HG03521 (cell line): ENCODE results near the gene CEACAM6.
"Not testable (repeated sequence)": the region's sequence is repeated elsewhere in the genome, so short reads cannot be mapped to it uniquely, and the experiment has no call there.

Experiments used
- ATAC-seq: cut with Tn5 transposase; IDR thresholded peaks from one replicate; pipeline ENCODE4 v1.9.1; 2021; ENCODE audit warnings: mild to moderate bottlenecking, moderate library complexity; ENCODE audit not compliant: unreplicated experiment

Gene CEACAM6

DNA sequence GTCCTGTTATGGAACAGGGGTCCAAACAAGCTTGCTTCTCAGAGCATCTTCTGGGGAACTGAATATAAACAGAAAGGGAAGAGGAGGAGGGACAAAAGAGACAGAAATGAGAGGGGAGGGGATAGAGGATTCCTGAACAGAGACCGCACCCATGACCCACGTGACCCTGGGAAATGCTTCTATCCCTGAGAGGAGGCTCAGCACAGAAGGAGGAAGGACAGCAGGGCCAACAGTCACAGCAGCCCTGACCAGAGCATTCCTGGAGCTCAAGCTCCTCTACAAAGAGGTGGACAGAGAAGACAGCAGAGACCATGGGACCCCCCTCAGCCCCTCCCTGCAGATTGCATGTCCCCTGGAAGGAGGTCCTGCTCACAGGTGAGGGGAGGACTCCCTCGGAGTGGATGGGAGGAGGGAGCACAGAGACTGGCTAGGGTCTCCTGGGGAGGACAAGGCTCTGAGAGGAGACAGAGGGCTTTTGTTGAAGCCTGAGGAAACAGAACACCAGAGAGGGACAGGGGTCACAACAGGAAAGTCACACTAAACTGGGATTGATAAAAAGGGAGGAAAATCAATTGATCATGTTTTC, at the start of gene CEACAM6:
TSS of gene CEACAM6 (plus strand) at position 203 of the 586 bp plus-strand sequence. CDS start at position 312, 109 bp downstream.
- no peak for ATAC-seq

DNA sequence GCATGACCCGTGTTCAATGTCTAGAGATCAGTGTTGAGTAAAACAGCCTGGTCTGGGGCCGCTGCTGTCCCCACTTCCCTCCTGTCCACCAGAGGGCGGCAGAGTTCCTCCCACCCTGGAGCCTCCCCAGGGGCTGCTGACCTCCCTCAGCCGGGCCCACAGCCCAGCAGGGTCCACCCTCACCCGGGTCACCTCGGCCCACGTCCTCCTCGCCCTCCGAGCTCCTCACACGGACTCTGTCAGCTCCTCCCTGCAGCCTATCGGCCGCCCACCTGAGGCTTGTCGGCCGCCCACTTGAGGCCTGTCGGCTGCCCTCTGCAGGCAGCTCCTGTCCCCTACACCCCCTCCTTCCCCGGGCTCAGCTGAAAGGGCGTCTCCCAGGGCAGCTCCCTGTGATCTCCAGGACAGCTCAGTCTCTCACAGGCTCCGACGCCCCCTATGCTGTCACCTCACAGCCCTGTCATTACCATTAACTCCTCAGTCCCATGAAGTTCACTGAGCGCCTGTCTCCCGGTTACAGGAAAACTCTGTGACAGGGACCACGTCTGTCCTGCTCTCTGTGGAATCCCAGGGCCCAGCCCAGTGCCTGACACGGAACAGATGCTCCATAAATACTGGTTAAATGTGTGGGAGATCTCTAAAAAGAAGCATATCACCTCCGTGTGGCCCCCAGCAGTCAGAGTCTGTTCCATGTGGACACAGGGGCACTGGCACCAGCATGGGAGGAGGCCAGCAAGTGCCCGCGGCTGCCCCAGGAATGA, 48.4 kb upstream of the CEACAM6 start:
- ATAC-seq = no peak

DNA sequence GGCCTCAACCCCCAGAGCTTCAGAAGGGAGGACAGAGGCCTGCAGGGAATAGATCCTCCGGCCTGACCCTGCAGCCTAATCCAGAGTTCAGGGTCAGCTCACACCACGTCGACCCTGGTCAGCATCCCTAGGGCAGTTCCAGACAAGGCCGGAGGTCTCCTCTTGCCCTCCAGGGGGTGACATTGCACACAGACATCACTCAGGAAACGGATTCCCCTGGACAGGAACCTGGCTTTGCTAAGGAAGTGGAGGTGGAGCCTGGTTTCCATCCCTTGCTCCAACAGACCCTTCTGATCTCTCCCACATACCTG, 47.9 kb upstream of the CEACAM6 start:
- no peak for ATAC-seq

DNA sequence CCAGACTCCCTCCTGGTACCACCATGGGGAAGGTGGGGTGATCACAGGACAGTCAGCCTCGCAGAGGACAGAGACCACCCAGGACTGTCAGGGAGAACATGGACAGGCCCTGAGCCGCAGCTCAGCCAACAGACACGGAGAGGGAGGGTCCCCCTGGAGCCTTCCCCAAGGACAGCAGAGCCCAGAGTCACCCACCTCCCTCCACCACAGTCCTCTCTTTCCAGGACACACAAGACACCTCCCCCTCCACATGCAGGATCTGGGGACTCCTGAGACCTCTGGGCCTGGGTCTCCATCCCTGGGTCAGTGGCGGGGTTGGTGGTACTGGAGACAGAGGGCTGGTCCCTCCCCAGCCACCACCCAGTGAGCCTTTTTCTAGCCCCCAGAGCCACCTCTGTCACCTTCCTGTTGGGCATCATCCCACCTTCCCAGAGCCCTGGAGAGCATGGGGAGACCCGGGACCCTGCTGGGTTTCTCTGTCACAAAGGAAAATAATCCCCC, 47.4 kb upstream of the CEACAM6 start:
- ATAC-seq = no peak

DNA sequence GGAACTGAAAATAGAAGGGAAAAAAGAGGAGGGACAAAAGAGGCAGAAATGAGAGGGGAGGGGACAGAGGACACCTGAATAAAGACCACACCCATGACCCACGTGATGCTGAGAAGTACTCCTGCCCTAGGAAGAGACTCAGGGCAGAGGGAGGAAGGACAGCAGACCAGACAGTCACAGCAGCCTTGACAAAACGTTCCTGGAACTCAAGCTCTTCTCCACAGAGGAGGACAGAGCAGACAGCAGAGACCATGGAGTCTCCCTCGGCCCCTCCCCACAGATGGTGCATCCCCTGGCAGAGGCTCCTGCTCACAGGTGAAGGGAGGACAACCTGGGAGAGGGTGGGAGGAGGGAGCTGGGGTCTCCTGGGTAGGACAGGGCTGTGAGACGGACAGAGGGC, 46.8 kb upstream of the CEACAM6 start, which contains the start of gene CEACAM5:
TSS of gene CEACAM5 (plus strand) at position 146 of the 400 bp plus-strand sequence. CDS start at position 252, 106 bp downstream.
- ATAC-seq = no peak

DNA sequence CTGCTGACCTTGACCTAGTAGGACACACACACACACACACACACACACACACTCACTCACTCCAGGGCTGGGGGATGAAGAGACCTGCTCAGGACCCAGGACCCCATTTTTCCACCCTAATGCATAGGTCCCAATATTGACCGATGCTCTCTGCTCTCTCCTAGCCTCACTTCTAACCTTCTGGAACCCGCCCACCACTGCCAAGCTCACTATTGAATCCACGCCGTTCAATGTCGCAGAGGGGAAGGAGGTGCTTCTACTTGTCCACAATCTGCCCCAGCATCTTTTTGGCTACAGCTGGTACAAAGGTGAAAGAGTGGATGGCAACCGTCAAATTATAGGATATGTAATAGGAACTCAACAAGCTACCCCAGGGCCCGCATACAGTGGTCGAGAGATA, 45.8 kb upstream of the CEACAM6 start:
- not testable (repeated sequence) for ATAC-seq

DNA sequence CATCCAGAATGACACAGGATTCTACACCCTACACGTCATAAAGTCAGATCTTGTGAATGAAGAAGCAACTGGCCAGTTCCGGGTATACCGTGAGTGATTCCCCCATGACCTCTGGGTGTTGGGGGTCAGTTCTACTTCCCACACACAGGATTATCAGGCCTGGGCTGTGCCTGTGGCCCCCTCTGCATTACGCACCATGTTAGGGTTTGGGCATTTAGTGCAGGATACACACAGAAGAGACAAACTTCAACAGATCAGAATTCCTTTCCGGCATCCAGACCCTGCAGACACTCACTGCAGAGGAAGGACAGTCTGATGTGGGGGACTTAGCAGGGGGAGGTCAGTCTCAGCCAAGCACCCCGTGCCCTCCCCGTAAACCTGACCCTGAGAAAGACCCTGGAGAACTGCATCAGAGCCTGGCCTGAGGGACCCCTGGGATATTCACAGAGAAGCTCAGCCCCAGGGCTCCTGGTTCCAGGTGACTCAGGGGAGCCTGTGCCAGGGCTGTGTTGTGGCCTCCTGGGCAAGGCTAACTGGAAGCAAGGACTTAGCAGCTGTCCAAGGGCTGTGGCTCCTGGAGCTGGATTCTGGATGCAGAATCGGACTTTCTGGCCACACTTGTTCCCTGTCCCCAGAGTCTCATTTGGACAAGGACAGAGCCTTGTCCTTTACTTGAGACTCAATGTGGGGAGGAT, 45.2 kb upstream of the CEACAM6 start:
- no peak for ATAC-seq

DNA sequence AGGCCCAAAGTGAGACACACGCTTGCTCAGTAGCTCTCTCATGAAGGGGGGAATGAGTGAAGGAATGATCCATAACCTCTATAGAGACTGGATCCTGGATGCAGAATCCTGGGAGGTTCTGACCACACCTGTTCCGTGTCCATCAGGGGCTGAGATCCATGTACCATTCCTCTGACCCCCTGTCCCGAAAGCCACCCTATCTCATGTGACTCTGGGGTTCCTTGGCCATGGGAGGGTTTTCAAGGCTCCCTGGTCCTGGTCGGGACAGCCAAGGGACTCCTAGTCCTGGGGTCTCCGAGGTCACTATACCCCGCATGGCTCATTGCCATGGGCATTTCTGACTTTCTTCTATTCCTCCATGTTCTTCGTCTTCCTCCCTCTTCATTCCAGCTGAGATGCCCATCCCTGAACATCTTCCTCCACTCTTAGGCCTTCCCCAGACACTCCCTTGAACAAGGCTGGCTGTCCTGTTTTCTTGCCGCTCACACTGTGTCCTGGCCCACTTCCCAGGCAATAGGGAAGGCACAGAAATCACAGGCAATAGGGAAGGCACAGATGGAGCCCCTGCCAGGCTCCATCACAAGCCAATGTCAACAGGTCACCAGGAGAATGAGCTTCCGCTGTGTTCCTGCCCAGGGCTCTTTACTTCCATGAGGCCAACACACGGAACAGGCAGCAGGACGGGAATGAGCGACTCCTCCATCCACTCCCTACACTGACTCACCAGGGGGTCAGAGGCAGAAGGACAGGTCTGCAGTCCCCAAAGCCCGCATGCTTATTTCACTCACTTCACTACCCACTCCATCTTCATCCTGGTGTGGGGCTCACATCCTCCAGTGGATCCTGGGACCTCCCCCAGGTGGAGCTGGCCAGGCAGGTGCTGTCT, 43.7 kb upstream of the CEACAM6 start:
- no peak for ATAC-seq

DNA sequence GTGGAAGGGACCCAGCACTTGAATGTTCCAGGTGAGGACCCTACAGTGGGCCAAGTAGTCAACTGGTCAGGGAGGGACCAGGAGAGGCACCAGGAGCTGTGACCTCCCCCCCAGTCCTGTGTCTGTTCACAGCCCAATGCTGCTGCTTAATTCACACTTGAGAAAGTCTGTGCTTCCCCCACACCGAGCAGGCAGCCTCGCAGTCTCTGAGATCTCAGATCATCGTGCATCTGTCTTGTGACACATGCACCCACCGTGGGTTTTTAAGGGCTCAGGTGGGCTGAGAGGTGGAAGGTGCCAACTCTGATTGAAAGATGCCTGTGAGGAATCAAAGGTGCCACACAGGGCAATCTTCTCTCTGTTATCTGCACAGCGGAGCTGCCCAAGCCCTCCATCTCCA, 40.7 kb upstream of the CEACAM6 start:
- no peak for ATAC-seq

DNA sequence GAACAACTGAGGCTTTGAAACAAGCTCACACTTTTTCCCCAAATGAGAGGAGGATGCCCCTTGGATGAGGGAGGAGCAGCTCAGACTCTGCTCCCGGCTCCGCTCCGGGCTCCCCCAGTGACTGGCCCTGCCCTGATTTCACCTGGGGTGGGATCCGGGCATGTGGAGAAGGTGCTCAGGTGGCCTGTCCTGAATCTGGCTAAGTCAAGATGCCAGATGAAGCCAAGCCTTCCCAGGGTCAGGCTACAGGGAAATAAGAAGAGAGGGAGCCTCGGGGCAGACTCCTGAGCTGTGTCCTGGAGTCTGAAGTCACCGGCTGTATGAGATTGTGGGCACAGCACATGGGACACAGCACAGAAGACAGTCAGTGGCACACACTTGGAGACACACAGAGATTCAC, 36.6 kb upstream of the CEACAM6 start:
- no peak for ATAC-seq

DNA sequence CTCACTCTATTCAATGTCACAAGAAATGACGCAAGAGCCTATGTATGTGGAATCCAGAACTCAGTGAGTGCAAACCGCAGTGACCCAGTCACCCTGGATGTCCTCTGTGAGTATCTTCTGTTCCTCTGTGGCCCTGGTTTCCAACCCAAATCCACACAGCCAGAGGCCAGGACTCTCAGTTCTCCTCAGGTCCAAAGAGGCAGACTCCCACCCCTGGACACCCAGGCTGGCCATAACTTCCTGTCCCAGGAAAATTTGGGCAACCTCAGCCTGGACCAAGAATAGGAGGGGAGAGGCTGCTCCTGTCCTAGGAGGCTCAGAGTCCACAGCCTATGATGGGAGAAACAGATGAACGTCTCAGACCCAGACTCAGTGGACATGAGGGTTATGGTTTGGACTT, 35.2 kb upstream of the CEACAM6 start:
- no peak for ATAC-seq

DNA sequence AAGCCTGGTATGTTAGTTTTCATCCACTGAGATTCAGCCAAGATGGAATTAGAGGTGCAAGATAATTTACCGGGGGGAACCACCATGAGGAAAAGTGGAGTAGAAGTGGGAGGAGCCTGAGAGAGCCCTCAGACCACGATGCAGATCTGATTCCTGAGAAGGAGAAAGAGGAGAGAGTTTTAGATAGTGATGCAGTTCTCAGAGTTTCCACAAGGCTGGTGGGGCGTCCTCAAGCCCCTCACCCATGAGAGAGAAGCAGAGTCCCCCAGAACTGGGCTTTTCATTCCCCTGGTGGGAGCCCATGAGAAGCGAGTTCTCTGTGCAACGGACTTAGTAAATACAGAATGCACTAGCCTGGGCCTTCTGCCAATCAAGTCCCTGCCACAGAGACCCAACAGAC, 28.8 kb upstream of the CEACAM6 start:
- ATAC-seq = no peak

DNA sequence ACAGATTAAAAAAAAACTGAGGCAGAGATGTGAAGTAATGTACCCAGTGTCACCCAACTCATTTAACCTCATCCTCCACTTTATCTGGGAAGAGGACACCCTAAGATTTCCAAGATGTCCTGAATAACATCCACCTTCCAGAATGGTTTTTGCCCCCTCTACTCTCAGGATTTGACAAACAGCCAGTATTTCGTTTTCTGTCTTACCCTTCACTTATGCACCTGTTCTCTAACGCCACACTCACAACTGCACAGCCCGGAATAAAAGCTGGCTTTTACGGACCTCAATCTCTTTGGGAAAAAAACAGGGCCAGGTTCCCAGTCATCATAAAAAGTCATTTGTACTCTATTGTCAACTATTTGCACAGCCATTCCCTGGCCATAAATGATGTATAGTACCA, 21.2 kb upstream of the CEACAM6 start:
- ATAC-seq = no peak

DNA sequence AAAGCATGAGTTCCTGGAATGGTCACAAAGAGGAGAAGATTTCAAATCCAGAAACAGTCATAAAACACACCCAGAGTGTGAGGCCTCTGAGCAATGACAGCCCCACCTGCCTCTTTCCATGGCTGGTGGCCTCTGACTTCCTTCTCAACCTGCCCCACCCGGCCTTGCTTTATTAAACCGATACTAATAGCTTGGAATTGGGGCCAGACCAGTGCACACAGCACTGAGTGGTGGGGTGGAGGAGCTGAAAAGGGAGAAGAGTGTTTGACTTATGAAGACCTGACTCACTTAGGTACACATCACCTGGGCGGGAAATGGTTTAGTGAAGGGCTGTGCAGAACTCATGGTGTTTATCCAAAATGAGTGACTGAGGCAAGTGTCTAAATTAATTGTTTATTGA, 20.7 kb upstream of the CEACAM6 start:
- ATAC-seq = no peak

DNA sequence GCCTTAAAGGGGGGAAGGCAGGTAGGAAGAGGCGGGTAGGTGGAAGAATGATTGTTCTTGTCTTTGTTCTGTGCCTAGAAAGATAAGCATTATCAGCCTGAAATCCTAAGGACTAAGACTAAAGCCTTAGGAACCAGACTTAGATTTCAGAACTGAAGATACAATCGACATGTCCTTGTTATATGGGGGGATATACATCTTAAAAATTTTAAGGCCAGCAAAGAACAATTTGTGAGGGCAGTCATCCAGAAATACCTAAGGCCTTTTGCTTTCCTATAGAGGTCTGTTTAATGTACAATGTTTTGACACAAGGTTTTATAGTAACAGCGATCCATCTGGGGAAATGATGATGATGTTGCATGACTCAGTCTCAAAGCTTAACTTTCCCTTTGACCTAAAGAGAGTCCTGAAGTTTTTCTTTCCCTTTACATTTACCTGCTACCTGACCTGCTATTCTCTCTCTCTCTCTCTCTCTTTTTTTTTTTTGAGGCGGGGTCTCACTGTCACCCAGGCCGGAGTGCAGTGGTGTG, 20.2 kb upstream of the CEACAM6 start:
- no peak for ATAC-seq

DNA sequence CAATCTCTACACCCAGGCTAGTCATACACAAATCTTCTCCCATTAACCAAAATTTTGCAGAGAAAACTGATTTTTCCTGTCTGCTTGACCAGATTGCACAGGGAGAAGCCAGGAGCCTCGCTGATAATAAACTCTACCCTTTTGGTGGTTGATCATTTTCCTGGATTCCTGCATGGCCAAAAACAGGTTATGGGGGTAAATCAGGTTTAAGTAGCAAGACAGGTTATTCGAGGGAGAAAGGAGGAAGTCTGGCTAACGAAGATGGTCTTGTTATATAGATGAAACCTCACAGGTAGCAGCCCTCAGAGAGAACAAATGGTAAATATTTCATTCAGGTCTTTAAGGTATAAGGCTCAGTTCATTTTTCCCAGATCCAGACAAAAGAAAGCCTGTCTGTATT, 16.0 kb upstream of the CEACAM6 start:
- no peak for ATAC-seq

DNA sequence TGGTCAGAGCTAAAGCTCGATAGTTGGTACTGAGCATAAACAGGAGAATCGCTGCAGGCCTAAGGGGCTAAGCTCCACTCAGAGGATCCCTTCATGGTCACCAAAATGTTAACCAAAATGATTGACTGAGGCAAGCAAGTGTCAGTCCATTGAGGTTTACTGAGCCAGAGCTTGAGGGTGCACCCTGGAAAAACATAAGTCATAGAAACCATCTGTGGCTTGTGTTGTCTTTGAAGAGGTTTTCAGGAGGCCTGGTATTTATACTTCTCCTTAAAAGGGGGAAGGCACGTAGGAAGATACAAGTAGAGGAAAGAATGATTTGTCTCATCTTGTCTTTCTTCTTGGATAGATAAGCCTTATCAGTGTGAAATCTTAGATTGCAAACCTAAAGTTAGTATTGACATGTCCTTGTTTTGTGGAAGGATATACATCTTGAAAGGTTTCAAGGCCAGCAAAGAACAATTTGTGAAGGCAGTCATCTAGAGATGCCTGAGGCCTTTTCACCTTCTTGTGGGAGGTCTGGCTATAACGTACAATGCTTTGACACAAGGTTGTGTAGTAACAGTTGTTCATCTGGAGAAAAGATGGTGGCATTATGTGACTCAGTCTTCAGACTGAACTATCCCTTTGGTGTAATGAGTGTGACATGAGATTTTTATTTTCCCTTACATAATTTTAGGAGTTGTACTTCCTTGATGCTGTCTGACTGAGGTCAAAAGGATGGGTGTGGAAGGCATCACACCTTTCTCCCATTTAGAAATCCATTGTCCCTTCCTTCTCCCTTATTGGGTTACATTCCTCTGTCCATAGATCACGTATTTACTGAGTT, 14.7 kb upstream of the CEACAM6 start:
- no peak for ATAC-seq

DNA sequence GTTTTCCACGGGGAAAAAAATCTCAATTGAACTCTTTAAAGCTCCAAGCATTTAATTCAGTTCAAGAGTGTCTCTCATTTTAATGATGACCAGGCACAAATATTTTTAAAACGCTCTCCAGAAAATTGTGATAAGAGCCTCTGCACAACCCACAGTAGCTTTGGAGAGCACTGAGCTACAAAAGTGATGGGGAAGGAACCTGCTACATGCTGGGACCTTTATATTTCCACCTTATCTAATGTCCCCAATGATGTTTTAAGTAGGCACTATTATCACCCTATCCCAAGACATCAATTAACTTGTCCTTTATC, 14.1 kb upstream of the CEACAM6 start:
- ATAC-seq = no peak

DNA sequence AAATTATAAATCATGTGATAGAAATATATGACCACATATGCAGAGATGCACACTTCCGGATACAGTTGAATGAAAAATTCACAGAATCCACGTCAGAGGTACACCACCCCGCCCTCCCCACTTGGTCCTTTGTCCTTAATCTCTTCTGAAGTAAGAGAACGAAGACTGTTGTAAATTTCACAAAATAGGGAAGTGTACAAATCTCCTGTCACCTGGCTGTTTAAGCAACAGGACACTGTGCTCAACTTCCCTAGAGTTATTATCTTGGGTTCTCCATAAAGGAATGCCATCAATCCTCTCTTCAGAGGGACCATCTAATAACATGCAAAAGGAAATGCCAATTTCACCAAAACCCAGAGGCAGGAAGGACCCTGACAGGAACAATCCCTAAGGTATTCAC, 10.5 kb upstream of the CEACAM6 start:
- ATAC-seq = no peak

DNA sequence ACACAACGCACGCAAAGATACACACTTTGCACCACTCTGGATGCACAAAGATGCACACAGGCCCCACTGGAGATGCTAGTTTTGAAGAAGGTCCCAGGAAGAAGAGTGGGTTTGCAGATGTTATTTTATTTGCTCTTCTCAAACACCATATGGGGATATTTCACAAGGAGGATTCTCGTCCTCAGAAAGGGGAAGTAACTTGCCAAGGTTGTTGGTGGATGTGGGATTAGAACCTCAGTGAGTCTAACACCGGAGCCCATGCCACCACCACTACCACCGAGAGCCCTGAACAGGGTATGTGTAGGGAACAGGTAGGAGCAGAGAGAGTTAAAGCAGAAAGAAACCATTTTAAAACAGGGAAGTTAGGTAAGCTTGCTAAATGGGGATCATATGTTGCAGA, 9.6 kb upstream of the CEACAM6 start:
- ATAC-seq = no peak
